CD4-positive, alpha-beta T cell treated with Interleukin-2 at 100 ng/mL for 4 hours (primary cell): ENCODE results near the gene MPPE1.

Experiments
- DNase-seq: peaks from one replicate; pipeline ENCODE4 v3.0.0-alpha.2; 2020; ENCODE audit warnings: low spot score

Gene MPPE1

DNA sequence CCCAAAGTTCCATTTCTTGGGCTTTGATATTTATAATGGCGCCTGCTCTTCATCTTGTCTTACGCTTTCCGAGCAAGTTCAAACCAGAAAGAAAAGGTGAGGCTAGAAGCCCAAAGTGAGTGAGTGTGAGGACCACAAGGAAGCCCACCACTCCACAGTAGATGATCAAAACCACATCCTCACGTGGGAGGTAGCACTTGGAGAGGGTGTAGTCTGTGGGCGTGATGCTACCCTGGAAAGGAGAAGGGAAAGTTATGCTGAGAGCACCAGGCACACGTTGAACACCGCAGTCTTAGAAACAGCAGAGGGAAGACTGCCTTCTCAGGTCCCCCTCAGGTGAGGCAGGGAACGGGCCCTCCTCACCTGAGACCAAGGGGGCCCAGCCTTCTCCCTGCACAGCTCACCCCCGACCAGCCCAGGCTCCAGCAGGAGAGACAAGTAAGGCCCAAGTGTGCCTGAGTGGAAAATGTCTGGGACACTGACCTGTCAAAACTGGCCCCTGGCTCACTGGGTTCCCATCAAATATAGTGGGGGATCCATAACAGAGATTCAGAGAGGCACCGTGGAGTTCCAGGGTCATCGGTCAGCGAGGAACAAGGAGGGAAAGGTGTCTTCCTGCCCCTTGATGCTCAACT lies 23.6 kb downstream of the MPPE1 start:
- no peak for DNase-seq

DNA sequence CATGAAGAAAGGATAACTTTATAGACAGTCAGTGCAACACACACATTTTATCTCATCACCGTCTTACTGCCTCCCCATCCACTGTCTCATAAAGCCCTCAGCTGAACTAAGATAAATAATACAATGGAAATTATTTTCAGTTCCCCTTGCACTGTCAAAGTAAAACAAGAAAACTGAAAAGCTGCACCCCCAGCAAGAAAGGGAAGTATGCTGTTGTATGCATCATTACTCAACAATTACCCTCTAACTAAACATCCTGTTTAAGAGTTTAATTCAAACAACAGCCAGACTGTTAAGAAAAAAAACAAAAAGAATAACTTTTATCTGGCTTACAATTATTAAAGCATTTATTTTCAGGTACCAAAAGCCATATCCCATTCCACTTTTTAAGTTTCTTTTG lies 25.0 kb downstream of the MPPE1 start:
- DNase-seq, result no peak

DNA sequence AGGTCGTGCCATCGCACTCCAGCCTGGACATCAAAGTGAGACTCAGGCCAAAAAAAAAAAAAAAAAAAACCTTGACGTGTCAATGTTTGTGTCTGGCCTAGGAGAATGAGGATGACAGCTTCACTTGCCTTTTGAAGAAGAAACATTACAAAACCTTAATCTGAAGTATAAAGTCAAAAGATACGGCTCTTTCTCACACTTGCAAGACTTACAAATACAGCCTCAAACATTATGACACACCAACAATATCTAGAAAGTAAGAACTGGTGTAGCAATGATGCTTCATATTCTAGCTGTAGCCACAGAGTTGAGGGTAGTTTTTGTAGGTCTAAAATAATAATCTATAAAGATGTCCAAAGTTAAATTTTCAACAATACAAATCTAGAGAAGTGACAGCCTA lies 25.5 kb downstream of the MPPE1 start:
- DNase-seq, result no peak

DNA sequence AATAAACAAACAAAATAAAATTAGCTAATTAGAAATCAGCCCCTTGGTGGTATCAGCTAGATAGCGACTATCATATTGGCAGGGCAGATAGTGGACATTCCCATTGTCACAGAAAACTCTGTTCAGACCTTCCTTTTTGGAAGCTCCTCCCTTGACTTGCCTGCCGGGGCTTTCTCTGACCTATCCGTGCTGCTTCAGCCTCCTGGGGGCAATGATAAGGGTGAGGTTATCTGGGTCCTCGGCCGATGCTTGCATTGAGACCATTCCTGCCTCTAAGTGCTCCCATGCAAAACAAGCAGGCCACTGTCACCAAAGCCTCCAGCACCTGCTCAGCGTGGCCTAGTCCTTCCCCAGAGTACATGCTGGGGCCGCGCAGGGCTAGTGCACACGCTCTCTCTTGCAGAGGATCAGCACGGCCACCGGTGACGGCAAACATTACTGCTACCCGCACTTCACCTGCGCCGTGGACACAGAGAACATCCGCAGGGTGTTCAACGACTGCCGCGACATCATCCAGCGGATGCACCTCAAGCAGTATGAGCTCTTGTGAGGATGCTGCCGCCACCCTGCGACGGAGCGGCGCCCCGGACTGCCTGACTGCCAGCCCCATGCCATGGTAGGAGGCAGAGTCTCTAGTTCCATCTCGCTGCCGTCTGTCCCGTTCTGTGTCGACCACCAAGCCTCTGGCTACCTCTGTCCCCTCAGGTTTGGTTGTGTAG lies 27.4 kb downstream of the MPPE1 start:
- no peak for DNase-seq

DNA sequence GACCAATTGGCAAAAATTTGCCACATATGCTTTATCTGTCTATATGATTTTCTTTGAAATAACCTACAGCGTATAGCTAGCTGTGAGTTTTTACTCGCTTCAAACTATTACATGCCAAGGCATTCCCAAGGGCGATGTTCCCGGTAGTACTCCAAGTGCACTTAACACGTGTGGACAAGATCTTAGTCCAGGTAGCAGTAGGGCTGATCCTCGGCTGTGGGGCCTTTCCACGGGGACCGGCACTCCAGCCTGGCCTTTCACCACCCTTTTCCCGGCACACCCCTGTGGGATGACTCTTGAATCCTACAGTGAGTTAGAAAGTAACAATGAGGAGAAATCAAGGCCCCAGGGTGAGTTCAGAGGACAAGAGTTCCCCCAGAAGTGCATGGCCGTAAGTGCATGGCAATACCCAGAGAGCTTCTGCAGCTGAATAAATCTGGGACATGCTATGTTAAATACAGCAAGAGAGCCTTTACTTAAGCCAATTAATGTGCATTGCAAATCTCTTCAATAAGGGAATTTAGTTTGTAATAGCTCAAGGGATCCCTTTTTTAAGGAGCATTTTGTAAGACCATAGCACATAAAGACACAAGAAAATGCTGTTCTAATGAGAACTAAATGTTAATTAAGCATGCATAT lies 30.5 kb downstream of the MPPE1 start:
- no peak for DNase-seq

DNA sequence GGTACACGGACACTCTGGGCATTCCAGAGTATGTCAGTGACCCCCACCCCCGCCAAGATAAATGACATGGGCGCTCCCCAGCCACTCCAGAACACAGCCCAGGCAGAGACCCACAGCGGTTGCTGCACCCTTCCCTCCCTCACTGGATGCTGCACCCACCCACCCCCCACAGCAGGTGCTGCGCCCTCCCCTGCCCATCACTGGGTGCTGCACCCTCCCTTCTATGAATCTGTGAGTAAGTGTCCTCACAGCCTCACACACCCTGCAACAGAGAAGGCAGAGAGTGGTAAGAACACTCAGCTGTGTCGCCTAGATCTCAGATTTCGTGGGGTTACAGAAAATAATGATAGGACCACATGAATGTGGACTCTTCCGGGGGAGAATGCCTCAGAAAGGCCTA lies 33.4 kb downstream of the MPPE1 start:
- DNase-seq, result no peak

DNA sequence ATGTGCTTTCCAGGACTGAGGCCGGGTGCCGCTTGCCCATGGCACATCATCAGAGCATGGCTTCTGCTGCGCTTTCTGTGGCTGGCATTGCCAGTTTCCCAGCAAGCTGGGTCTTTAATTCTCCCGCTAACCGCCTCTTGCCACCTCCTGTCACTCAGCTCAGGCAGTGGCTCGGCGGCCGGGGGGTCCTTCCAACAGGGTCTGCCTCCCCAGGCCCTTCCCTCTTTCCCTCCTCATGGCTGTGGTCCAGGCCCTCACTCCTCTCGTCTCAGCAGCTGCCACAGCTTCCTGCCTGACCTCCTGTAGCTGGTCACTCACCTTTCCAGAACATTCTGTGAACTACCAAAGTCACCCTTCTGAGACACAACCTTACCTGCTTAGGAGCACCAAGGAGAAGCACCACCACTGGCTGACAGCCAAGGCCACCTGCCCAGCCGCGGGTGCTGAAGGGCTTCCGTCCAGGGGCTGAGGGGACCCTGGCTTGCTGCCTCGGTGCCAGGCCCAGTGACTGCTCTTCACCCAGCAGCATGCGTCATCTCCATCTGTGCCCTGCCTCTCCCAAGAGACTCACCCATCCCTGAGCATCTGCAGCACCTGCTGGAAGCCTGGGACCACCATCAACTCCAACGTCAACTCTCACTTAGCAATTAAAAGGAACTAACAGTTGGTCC lies 34.3 kb downstream of the MPPE1 start:
- no peak for DNase-seq

DNA sequence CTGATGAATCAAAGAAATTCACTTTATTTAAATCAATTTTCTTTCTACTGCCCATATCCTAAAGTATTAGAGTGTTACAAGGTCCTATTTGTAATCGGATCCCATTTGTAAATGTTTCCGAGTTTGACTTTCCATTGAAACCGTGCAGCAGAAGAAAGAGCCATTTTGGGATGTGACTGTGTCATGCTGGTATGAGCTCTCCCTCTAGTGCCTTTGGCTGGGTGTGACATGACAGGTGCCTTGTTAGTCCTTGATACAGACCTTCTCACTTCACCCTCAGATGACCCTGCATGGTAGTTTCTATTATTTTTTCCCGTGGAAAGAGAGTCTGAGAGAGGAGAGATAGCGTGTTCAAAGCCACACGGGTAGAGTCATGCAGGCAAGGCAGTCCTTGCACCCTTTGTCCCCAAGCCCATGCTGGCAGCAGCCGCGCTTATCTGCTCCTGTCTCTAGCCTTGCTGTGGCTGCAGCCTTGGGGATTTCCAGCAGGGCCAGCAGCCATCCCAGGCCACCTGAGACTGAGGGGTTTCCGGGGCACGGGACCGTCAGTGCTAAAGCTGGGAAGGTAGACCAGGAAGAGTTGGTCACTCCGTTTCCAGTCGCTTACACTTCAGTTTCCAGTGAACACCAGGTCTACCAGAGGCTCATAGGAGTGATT lies 35.5 kb downstream of the MPPE1 start:
- DNase-seq, result peak; percentile 10

DNA sequence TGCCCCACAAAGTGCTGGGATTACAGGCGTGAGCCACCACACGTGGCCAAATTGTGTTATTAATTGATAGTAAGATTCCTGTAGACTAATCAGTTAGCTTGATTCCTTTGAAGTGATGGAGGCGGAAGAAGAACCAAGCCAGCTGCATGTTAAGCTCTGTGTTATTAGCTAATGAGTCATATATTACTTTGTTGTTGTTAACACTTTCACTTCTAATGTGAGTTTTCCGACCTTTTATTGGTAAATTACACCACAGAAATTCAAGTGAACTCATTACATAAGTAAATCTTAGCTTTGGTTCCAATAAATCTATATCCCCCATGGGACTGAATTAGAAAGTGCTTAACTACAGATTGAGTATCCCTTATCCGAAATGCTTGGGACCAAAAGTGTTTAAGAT lies 36.6 kb downstream of the MPPE1 start:
- peak; percentile 24 for DNase-seq

DNA sequence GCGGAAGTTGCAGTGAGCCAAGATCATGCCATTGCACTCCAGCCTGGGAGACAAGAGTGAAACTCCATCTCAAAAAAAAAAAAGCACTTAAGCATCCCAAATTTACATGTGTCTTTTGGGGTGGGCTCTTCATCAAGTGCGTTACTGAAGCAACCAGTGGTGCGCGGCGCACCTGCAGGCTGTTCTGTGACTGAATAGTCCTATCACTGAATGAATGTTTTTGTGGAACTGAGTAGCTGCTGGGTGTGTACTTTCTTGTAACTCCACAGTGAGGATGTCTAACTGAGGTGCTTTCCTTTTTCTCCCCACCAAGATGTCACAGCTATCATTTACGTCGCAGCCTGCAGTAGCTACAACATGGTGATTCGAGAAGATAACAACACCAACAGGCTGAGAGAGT lies 39.9 kb downstream of the MPPE1 start:
- no peak for DNase-seq

DNA sequence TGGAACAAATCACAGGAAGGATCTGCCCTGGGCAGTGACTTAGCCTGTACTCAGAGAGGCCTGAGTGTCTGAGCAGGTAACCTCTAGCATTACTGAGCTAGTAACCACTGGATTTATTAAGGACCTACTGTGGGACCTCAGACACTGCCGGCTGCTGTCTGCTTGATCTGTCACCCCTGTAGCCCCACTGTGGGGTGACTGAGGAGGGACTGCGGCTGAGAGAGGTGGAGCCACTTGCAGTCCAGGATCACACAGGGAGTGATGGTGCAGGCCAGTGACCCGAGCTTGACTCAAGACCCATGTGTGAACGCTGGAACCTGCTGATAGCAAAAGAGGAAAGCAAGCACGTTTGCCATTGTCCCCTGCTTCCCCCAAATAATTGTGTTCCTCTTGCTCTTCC lies 41.4 kb downstream of the MPPE1 start:
- no peak for DNase-seq

DNA sequence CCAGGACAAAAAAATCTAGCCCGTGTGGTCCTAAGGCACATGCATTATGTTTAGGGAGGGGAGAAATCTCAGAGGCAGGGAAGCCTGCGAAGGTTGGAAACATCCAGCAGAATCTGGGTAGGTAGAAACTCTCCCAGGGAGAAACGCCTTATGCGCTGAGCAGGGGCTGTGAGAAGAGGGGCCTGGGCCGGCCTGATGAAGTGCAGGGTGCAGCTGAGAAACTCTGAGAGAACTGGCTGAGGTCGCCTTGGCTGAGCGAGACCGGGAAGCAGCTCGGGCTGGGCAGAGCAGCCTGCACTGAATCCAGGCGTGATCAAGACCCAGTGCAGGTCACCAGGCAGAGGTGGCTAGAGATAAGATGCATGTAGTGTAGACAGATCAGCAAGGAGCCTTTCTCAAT lies 41.8 kb downstream of the MPPE1 start:
- DNase-seq, result no peak

DNA sequence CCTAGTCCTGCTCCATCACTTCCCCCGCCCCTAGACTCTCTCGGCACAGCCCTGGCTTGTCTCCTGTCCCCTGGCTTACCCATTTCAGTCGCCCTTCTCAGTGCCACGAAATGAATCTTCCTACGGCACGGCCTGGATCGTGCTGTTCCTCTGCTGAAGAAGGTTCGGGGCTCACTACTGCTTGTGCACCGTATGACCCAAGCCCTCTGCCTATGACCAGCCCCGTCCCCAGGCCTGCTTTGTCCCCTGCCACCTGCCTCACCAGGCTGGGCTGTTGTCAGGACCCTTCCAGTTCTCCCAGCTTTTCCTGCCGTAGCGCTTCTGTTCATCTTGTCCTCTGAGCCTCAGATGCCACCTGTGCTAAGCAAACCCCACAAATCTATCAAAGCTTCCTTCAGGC lies 43.0 kb downstream of the MPPE1 start:
- DNase-seq, result no peak

DNA sequence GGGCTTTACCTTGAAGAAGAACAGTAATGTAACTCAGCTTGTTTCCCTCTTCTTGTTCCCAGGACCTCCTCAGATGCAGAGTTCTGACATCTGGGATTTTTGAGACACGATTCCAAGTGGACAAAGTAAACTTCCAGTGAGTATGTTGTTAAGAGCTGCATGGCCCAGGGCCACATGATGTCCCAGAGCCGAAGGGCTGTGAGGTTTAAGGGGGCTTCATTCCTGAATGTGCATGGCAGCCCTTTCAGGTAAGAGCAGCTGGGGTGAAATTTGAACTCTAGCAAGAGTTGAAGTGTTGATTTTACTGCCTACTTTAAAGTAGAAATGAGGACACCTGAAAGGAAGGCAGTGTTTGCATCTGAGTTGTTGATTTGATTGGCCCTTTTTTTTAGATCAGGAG lies 43.6 kb downstream of the MPPE1 start:
- DNase-seq, result no peak

DNA sequence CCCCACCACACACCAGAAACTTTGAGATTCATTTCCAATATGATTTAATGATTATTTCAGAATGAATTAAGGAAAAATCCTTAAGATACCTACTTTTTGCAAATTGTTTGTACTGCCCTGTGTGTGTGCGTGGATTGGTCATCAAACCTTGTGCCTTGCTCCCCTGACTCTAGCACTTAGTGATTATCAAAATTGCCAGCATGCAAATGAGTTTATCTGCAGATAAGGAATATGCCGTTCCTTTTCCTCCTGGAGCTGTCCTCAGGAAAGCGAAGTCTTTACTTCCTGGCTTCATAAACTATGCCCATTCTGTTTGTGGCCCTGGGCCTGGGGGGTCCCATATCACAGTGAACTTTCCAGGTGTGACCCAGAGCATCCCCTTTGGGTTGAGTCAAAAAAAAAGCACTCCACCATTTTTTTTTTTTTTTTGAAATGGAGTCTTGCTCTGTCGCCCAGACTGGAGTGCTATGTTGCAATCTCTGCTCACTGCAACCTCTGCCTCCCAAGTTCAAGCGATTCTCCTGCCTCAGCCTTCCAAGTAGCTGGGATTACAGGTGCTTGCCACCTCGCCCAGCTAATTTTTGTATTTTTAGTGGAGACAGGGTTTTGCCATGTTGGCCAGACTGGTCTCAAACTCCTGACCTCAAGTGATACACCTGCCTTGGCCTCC lies 45.5 kb downstream of the MPPE1 start:
- DNase-seq, result no peak

DNA sequence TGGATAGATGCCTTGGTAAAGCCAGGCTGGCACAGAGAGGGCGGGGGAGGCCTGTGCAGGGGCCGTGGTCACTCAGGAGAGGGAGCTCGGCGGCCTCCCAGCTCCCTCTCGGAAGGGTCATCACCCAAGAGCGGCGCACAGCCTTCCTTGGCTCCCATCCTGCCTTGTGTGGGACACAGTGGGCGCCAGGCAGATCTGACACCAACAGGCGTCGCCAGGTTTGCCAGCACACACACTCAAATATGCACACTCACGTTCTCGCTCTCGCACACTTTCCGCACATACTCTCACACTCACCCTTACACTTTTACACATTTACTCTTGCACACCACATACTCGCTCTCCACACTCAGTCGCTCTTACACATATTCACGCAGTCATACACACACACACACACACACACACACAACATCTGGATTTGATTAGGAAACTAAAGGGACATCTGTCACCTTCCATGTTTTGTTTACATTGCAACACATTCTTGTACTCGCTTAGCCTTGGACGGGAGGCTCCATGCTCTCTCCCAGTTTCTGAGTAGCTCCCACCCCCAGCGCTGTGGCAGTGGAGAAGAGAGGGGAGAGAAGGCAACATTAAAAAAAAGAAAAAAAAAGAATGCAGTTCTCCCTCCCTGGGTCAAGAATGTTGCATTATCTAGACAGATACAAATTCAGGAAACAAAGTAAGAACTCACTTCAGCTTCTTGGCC lies 46.4 kb downstream of the MPPE1 start:
- DNase-seq, result no peak

DNA sequence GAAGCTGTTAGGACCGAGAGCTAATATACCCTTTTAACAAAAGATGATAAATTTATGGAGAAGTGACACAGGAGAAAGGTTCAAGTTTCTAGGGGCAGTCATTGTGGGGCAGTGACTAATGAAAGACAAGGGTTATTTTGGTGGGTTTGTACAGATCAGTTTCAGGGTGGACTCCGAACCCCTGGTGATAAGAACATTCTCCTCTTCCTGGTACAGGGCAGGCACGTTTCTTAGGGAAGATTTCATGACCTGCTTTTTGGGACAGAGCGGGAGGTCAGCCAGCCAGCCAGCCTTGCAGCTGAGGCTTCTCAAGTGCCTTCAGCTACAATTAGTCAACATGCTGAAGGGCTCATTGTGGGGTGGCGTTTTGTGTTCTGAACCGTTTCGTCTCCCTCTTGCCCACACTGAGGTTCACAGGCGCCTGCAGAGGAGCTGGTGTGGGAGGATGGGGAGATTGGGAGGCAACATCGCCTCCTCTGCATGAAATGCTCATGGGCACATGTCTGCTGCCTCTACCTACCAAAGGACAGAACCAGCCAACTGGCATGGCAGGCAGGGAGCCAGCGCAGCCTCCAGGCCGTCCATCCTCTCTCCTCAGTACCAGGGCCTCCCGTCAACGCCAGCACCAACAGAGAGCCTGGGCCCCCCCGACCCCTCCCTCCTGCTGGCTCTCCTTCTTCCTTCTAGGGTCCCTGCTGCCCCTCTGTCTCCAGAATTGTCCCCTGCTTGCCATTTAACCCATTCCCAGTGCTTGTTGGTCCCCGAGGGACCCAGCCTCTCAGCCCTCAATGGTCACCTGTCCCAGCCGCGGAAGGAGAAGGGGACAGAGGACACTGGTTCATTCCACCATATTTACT lies 47.3 kb downstream of the MPPE1 start:
- DNase-seq, result no peak

DNA sequence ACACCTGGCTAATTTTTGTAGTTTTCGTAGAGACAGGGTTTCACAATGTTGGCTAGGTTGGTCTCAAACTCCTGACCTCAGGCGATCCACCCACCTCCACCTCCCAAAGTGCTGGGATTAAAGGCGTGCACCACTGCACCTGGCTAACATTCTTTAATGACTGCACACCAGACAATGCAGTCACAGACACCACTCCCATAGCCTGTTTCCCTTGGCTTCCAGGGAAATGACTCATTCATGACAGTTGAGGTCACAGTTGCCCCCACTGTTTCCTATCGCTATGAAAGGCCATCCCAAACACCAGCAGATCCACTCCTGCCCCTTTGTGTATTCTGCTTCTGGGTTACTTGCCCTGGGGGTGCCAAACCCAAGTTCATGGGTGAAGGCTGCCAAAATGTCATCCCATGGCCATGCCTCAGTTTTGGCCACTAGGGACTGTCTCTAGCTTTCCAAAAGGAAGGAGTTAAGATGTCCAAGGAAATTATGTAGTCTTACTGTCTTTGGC lies 48.2 kb downstream of the MPPE1 start:
- DNase-seq, result no peak

DNA sequence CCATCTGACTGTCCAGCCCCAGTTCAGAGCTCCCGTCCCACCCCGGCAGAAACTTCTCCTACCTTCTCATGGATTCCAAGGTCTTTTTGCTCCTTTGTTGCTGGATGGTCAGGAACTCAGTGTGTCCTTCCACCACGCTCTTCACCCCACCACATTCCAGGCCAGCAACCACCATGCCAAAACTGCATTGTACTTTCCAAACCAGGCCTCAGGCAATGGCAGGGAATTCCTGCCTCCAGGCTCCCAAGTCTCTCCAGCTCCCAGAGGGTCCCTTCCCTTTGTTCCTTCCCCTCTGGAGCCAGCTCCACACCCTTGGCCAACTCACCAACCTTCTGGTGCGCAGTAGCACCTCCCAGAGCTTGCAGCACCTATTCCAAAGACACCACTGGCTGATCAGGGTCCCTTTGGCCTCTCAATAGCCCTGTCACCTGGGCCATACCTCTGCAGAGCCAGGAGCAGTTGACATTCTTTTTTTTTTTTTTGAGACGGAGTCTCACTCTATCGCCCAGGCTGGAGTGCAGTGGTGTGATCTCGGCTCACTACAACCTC lies 48.8 kb downstream of the MPPE1 start:
- DNase-seq, result no peak
